Kidney epithelial cell (primary cell): ENCODE results near the gene FKBP9. TPM values are rescaled to one million over a fixed set of nuclear protein-coding genes. Genes with fewer than 3 reads are reported as not detected.

Experiments
- DNase-seq: peaks from one replicate; pipeline ENCODE4 v3.0.0-alpha.2; 2010; ENCODE audit warnings: low read depth
- H3K27me3 ChIP-seq: 2 replicates; pipeline ENCODE4 v1.6.0; 2011; ENCODE audit warnings: low read length; ENCODE audit not compliant: control insufficient read depth, insufficient read depth
- H3K36me3 ChIP-seq: 2 replicates; pipeline ENCODE4 v1.5.1; 2011; ENCODE audit warnings: low read length; ENCODE audit not compliant: control insufficient read depth, insufficient read depth
- H3K4me3 ChIP-seq: 2 replicates; pipeline ENCODE4 v1.5.1; 2011; ENCODE audit warnings: low read depth, mild to moderate bottlenecking, control low read depth, low read length
- CTCF ChIP-seq: IDR thresholded peaks from 2 replicates; pipeline ENCODE4 v1.5.1; 2011; ENCODE audit warnings: mild to moderate bottlenecking, moderate library complexity, low read length, control low read depth, inconsistent platforms; ENCODE audit not compliant: insufficient read depth, poor library complexity, severe bottlenecking
- total RNA-seq: library from RNA; depleted of rRNA; stranded (reverse); fragments of >200 nt; gene quantifications from 2 replicates; pipeline ENCODE4 v1.2.3, GENCODE V29; 2015

FKBP9 gene
- total RNA-seq, 1 donor from 2014 or later, result 107 TPM

- Histone ChIP-seq H3K4me3 (no peak overlapping the region), H3K27me3 (no peaks in the 10 kb centered on the region), H3K36me3 (peaks cover 2% of the 10 kb centered on the region)
- no peak for DNase-seq
- no peak for TF ChIP-seq CTCF
These were observed 19.7 kb upstream of the FKBP9 start for GRCh38 chr7:32937344-32938174.

- no peak for DNase-seq
- no peaks in the 10 kb centered on the region for H3K27me3 ChIP-seq
- peak overlapping the region; percentile 83 for H3K4me3 ChIP-seq
- H3K36me3 ChIP-seq, result peaks cover 2% of the 10 kb centered on the region
- no peak for TF ChIP-seq CTCF
These were observed 16.1 kb upstream of the FKBP9 start for GRCh38 chr7:32941181-32941580.

GRCh38 chr7:32941681-32942414 is 15.4 kb upstream of the FKBP9 start:
- no peak for TF ChIP-seq CTCF
- H3K27me3 ChIP-seq, result no peaks in the 10 kb centered on the region
- peak overlapping the region; percentile 83 for H3K4me3 ChIP-seq
- peaks cover 2% of the 10 kb centered on the region for H3K36me3 ChIP-seq
- no peak for DNase-seq

- Histone ChIP-seq H3K27me3 (no peaks in the 10 kb centered on the region), H3K36me3 (peaks cover 2% of the 10 kb centered on the region), H3K4me3 (peak overlapping the region; percentile 83)
- no peak for TF ChIP-seq CTCF
- DNase-seq, result no peak
These were observed 14.6 kb upstream of the FKBP9 start for GRCh38 chr7:32942415-32943251.

DNA sequence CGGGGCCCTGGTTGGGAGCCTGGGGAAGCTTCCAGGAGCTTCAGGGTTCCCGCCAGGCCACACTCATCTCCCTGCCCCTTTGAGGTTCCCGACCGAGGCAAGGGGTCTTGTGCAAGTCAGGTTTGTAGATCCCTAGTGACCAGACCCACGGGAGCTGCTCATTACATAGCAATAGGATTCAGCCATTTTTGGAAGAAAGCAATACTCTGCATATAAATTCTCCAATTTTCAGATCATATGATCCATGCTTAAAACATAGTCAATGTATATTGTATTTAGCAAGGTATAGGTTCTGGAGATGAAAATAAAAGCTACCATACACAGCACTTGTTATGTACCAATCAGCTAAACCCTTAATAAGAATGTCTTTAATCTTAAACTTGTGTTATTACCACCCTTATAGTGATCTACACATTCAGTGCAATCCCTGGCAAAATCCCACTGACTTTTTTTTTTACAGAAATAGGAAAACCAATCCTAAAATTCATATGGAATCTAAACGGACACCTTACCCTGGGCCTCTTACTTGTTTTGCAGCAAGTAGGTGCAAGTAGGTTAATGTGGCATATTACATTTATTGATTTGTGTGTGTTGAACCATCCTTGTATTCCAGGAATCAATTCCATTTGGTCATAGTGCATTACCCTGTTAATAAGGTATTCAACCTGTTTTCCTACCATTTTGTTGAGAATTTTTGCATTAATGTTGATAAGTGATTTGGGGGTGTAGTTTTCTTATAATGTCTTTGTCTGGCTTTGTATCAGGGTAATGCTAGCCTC is 13.8 kb upstream of the FKBP9 start:
- peaks cover 2% of the 10 kb centered on the region for H3K36me3 ChIP-seq
- H3K4me3 ChIP-seq, result peak overlapping the region; percentile 83
- TF ChIP-seq CTCF, result peak; percentile 36
- no peak for DNase-seq
- no peaks in the 10 kb centered on the region for H3K27me3 ChIP-seq
